Right lung (tissue), 5 donors: ENCODE measurements around the gene OR2A25. TPM values are rescaled to one million over a fixed set of nuclear protein-coding genes. Genes with fewer than 3 reads are reported as not detected.
A peak's percentile ranks its signal among the peaks of the same experiment; 100 is the strongest.

Experiments
- DNase-seq, 2 donors: peaks; one replicate each; pipeline ENCODE4 v3.0.0-alpha.2; 2013
- polyA plus RNA-seq, 5 donors: library from polyadenylated mRNA; unstranded; fragments of 120-200 nt; gene quantifications; one replicate each; pipeline versions ENCODE4 v1.2.1 to v1.2.3, GENCODE V29; 2013; ENCODE audit warnings: inconsistent platforms in 1 of 5, low replicate concordance in 1 of 5; ENCODE audit not compliant: insufficient read length in 5 of 5, insufficient read depth in 1 of 5

OR2A25 gene
- polyA plus RNA-seq, 5 donors, result 0.06 to 0.12 TPM; not detected in 3

GRCh38 chr7:144069953-144070352 lies 342 bp downstream of the OR2A25 start:
- DNase-seq, result no peak

- no peak for DNase-seq
Observed at GRCh38 chr7:144074374-144074773, 4.8 kb downstream of the OR2A25 start.

GRCh38 chr7:144085978-144086377 lies 16.4 kb downstream of the OR2A25 start, which contains the start of gene OR2A12:
Gene OR2A12 (plus strand): TSS chr7:144086278. CDS start chr7:144095108, 8,830 bp downstream.
- DNase-seq, result no peak

- DNase-seq, result no peak
Observed at GRCh38 chr7:144086730-144087129, 17.1 kb downstream of the OR2A25 start.

- DNase-seq, result no peak
Observed at GRCh38 chr7:144087230-144087629, 17.6 kb downstream of the OR2A25 start.

- DNase-seq, result no peak
Observed at GRCh38 chr7:144090667-144091066, 21.1 kb downstream of the OR2A25 start.

GRCh38 chr7:144098776-144099175 lies 29.2 kb downstream of the OR2A25 start:
- no peak for DNase-seq

GRCh38 chr7:144100607-144101006 lies 31.0 kb downstream of the OR2A25 start:
- DNase-seq, result no peak

- no peak for DNase-seq
Observed at GRCh38 chr7:144102041-144102440, 32.4 kb downstream of the OR2A25 start.

- peak; percentile 40 for DNase-seq
Observed at GRCh38 chr7:144105211-144105610, 35.6 kb downstream of the OR2A25 start.

GRCh38 chr7:144109283-144109682 lies 39.7 kb downstream of the OR2A25 start, which contains the start of gene OR2A2:
Gene OR2A2 (plus strand): TSS chr7:144109583. CDS start chr7:144109583, 0 bp downstream.
- no peak for DNase-seq

- no peak for DNase-seq
Observed at GRCh38 chr7:144110272-144110671, 40.7 kb downstream of the OR2A25 start.

- peak; percentile 67 to 77 for DNase-seq
Observed at GRCh38 chr7:144113651-144114050, 44.0 kb downstream of the OR2A25 start.

- DNase-seq, result no peak
Observed at GRCh38 chr7:144118341-144118740, 48.7 kb downstream of the OR2A25 start.

GRCh38 chr7:144122876-144123275 lies 53.3 kb downstream of the OR2A25 start, which contains the start of gene OR2A14:
Gene OR2A14 (plus strand): TSS chr7:144123176. CDS start chr7:144129113, 5,937 bp downstream.
- DNase-seq, result no peak

Other genes starting within 250 kb of the OR2A25 start
- 100 to 1,000 TPM in 3 of 5 donors, 10 to 100 TPM in 2; 78.5 to 115 (median 103) TPM for gene TCAF1, start 167.6 kb upstream of the OR2A25 start, polyA plus RNA-seq
- gene OR2F2, start 134.6 kb upstream of the OR2A25 start, polyA plus RNA-seq, result not detected
- gene OR2F1, start 115.0 kb upstream of the OR2A25 start, polyA plus RNA-seq, result under 1 TPM in 1 of 5 donors, not detected in 4; 0.08 TPM
- under 1 TPM in 1 of 5 donors, not detected in 4; 0.03 TPM for gene OR6B1, start 69.5 kb upstream of the OR2A25 start, polyA plus RNA-seq
- under 1 TPM; 0.05 to 0.26 (median 0.15) TPM for gene OR2A5, start 20.9 kb upstream of the OR2A25 start, polyA plus RNA-seq
- under 1 TPM in 3 of 5 donors, not detected in 2; 0.03 to 0.09 (median 0.04) TPM for gene OR2A12, start 16.5 kb downstream of the OR2A25 start, polyA plus RNA-seq
- not detected for gene OR2A2, start 39.8 kb downstream of the OR2A25 start, polyA plus RNA-seq
- under 1 TPM in 1 of 5 donors, not detected in 4; 0.08 TPM for gene OR2A14, start 53.4 kb downstream of the OR2A25 start, polyA plus RNA-seq
- gene CTAGE4, start 113.7 kb downstream of the OR2A25 start, polyA plus RNA-seq, result 10 to 100 TPM in 1 of 5 donors, 1 to 10 TPM in 4; 1.3 to 19.4 (median 7.2) TPM
- gene ARHGEF35, start 126.0 kb downstream of the OR2A25 start, polyA plus RNA-seq, result 10 to 100 TPM in 4 of 5 donors, 1 to 10 TPM in 1; 9.0 to 17.7 (median 15.8) TPM
- 1 to 10 TPM; 1.9 to 5.2 (median 2.4) TPM for gene OR2A42, start 169.8 kb downstream of the OR2A25 start, polyA plus RNA-seq
- gene OR2A7, start 195.0 kb downstream of the OR2A25 start, polyA plus RNA-seq, result 10 to 100 TPM in 4 of 5 donors, 1 to 10 TPM in 1; 9.3 to 26.0 (median 13.8) TPM
- gene CTAGE8, start 199.5 kb downstream of the OR2A25 start, polyA plus RNA-seq, result 1 to 10 TPM; 3.8 to 9.6 (median 5.8) TPM
- 1 to 10 TPM in 4 of 5 donors, under 1 TPM in 1; 0.67 to 1.5 (median 1.4) TPM for gene OR2A1, start 242.6 kb downstream of the OR2A25 start, polyA plus RNA-seq